IPS-11a (cell line): ENCODE data around the gene CEP55.
"Not testable (repeated sequence)": the region's sequence is repeated elsewhere in the genome, so short reads cannot be mapped to it uniquely, and the experiment has no call there.

Experiments used
- H3K4me3 ChIP-seq: one replicate; pipeline ENCODE4 v1.5.1; 2013; ENCODE audit warnings: low read depth, low read length, control low read depth

The CEP55 gene

DNA sequence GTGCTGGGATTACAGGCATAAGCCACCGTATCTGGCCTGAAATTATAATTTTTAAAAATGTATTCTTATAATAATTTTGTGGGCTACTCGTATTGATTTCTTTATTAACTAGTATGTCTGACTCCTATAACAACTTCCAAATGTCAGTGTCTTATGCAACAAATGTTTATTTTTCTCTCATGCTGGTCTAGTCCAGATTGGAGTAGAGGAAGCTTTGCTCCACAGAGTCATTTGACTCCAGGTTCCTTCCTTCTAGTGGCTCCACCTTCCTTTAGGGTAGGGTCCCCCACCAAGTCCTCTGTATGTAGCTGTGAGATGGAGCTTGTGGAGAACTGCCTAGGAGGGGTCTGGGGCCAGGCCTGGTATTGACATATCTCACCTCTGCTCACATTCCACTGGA lies 8.7 kb downstream of the CEP55 start:
- H3K4me3 ChIP-seq: no peak overlapping the region

DNA sequence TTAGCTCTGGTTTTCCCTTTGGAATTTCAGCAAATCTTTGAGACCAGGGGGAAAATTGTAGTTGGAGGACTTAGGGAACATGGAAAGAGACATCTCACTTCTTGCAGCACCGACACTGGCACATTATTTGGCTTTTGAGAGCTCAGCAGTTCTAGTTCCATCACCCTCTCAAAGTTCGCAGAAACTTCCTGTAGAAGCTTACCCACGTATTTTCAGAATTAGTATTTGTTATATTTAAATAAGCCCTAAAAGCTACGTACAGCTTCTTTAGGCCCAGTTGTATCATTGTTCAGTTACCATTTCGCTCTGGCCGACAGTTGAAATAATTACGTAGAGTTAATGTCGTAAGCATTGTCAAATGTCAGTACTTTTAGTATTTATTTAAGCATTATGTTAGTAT lies 13.4 kb downstream of the CEP55 start:
- H3K4me3 ChIP-seq: no peak overlapping the region

DNA sequence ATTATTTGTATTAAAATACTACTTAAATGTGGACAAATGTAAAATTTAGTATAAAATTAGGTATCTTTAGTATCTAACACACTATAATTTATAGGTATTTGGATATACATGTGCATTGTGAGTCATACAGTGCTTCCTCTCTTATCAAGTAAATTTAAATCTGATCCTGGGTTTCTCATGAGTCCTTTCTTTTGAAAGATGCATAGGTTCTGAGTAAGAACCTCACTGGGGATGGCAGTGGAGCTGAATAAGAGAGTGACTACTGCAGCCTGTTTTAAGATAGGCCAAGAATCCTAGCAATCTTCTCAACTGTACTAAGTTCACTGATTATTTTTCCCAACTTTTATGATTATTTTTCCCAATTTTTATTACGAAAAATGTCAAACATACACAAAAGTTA lies 16.2 kb downstream of the CEP55 start:
- H3K4me3 ChIP-seq: no peak overlapping the region

DNA sequence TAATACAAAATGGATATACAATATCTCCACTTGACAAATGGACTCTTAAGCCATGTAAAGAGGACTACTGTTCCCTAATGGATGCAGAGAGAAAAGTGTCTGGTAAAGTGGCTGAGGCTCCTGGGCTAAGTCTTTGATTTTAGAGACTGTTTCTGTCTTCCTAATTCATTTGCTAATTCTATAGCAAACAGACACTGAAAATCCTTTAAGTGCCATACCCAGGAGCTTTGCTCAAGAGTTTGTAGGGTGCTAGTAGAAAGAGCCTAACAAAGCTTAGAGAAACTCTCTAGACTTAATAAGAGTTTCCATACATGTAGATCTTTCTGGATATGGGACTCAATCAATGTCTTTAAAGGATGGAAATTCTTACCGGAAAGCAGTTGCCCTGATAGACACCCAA lies 16.7 kb downstream of the CEP55 start:
- H3K4me3 ChIP-seq: no peak overlapping the region

DNA sequence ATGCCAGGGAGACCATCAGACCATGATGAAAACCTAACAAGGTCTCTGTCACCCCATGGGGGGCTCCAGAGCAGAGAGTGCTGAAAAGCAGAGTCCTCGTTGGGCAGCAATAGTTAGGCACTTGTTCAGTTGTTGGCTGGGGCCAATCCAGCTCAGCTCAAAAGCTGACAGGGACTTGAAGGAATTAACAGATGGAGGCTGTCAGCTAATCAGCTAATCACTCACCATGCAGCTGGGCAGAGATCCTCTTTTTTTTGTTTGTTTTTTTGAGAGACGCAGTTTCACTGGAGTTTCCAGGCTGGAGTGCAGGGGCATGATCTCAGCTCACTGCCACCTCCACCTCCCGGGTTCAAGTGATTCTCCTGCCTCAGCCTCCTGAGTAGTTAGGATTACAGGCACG lies 18.1 kb downstream of the CEP55 start:
- H3K4me3 ChIP-seq: no peak overlapping the region

DNA sequence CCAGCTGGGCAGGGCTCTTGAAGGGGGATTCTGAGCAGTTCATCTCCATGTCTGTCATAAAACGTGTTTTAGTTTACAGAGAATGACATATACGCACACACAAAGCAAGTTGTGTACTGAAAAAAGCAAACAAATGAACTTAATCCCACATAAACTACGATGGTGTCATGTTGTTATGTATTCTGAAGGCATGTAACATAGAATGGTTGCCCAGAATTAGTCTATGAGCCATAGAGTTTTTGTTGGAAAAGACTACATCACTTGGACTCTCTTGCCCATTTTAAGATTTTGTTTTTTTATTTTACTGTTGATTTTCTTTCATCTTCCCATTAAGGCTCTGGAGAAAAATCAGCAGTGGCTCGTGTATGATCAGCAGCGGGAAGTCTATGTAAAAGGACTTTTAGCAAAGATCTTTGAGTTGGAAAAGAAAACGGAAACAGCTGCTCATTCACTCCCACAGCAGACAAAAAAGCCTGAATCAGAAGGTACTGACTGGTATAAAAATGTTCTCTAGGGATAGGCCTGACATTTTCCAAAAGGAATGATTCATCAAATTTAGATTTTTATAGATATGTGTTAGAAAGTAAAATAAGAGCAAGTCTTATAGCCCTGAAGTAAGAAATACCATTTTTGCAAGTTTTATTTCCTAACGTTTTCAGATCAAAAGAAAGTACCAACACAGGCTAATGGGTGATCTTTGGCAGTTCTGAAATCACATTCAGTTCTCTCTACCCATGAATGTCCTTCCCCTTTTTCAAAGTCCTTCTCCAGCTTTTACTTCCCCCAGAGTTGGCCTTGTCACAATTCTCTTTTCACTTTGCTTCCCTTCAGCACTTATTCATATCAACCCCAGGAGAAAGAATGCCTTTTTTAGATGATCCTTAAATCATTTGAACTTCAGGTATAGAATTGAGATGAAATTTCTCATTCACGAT lies 18.9 kb downstream of the CEP55 start:
- H3K4me3 ChIP-seq: no peak overlapping the region

DNA sequence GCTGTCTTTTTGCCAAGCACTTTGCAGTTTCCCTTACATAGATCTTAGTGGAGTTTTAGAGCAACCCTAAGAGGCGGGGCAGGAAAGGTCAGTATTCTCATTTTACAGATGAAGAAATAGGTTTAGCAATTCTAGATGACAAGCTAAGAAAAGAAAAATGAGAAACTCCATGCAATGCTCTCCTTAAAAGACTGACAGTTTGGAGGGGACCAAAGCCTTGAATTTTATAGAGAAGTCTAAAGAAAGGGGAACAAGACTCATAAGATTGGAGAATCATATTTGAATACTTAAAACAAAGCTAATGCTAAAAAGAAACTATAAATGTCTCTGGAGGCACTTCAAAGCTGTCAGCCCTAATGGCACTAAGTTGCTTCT lies 19.6 kb downstream of the CEP55 start:
- no peak overlapping the region for H3K4me3 ChIP-seq

DNA sequence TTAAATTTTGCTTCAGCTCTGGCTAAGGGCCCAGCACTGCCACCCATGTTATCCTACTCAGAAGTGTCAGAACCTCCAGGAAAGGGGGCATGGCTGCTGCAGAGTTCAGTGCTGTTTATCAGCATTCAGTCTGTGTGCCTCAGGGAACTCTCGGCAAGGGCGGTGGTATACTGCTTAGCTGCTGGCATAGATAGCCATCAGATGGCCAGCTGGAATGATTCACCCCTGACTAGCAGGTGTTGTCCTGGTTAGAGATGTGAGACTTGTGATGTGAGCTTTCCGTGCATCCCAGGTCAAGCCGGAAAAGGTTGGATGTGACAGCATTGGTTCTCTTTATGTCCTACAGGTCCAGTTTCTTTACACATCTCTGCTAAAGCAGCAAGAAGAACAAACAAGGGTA lies 22.1 kb downstream of the CEP55 start:
- H3K4me3 ChIP-seq: no peak overlapping the region

DNA sequence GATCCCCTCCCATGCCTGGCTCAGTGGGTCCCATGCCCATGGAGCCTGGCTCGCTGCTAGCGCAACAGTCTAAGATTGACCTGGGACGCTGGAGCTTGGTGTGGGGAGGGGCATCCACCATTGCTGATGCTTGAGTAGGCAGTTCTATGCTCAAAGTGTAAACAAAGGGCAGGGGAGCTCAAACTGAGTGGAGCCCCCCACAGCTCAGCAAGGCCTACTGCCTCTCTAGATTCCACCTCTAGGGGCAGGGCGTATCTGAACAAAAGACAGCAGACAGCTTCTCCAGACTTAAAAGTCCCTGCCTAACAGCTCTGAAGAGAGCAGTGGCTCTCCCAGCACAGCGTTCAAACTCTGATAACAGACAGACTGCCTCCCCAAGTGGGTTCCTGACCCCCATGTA lies 38.9 kb downstream of the CEP55 start:
- H3K4me3 ChIP-seq: no peak overlapping the region

DNA sequence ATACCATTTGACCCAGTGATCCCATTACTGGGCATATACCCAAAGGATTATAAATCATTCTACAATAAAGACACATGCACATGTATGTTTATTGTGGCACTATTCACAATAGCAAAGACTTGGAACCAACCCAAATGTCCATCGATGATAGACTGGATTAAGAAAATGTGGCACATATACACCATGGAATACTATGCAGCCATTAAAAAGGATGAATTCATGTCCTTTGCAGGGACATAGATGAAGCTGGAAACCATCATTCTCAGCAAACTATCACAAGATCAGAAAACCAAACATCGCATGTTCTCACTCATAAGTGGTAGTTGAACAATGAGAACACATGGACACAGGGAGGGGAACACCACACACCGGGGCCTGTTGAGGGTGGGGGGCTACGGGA lies 44.5 kb downstream of the CEP55 start:
- H3K4me3 ChIP-seq: not testable (repeated sequence)

DNA sequence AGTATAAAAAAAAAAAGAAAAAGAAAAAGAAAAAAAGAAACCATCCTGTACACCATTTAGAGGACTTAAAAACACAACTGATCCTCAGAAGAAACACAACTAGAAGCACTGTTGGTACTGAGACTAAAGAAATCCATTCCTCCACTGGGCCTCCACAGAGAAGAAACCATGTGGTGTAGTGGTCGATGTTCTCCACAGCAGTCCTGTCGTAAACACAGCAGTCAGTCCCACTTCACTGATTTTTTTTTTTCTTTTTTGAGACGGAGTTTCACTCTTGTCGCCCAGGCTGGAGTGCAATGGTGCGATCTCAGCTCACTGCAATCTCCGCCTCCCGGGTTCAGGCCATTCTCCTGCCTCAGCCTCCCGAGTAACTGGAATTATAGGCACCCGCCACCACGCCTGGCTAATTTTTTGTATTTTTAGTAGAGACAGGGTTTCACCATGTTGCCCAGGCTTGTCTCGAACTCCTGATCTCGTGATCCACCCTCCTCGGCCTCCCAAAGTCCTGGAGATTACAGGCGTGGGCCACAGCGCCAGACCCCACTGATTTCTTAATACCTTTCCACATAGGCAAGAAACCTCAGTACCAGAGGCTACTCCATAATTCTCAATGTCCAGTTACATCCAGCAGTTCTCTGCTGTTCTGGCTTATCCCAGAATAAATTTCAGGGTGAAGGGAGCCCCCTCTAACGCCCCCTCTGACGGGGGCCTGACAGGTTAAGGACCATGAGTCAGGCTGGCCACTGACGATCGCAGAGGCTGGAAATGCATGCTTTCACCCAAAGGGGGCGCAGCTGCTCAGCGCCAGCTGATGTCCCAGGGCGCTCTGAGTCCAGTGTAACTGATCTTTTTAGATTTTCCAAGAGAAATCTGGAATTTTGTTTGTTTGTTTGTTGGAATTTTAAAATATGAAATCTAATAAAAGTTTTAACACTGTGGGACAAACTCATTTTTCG lies 45.3 kb downstream of the CEP55 start:
- H3K4me3 ChIP-seq: no peak overlapping the region

DNA sequence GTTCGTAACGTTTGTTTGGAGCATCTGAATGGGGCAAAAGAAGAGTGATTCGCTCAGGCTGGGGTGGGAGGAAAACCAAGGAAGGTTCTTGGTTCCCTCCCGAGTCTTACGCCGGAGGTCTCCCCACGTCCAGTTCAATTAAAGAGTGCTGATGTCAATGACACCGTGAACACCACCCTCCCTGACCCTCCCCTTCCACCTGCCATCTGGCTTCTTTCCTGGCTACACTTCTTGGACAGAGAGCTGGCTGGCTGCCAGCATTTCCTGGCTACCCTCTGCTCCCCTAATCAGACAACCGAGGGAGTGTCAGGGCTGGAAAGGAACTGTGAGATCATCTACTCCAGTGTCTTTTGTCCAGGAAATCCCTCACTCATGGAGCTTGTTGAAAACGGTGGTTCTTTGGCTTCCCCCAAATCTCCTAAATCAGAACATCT lies 46.0 kb downstream of the CEP55 start:
- H3K4me3 ChIP-seq: no peak overlapping the region

DNA sequence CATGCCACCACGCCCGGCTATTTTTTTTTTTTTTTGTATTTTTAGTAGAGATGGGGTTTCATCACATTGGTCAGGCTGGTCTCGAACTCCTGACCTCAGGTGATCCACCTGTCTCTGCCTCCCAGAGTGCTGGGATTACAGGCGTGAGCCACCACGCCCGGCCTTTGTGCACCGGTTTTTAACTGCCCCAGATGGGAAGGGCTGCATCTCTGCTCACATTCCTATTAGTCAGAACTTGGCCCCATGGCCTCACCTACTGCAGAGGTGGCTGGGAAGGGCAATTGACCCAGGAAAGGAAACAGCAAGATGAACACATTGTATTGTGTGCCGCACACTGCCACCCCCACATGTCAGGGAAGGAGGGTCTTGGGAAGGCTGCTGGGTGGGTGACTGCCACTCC lies 50.6 kb downstream of the CEP55 start:
- not testable (repeated sequence) for H3K4me3 ChIP-seq

DNA sequence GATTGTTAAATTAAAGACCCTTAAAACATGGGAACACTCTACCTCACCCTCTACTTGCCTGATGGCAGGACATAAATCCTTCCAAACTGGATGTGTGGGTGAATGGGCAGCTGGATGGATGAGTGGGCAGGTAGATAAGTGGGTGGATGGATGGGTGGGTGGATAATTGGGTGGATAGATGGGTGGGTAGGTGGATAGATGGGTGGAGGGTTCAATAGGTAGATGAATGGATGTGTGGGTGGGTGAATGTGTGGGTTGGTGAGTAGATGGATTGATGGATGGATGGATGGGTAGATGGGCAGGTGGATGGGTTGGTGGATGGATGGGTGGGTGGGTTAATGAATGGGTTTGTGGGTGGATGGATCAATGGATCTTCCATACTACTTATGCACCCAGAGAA lies 51.1 kb downstream of the CEP55 start:
- no peak overlapping the region for H3K4me3 ChIP-seq

DNA sequence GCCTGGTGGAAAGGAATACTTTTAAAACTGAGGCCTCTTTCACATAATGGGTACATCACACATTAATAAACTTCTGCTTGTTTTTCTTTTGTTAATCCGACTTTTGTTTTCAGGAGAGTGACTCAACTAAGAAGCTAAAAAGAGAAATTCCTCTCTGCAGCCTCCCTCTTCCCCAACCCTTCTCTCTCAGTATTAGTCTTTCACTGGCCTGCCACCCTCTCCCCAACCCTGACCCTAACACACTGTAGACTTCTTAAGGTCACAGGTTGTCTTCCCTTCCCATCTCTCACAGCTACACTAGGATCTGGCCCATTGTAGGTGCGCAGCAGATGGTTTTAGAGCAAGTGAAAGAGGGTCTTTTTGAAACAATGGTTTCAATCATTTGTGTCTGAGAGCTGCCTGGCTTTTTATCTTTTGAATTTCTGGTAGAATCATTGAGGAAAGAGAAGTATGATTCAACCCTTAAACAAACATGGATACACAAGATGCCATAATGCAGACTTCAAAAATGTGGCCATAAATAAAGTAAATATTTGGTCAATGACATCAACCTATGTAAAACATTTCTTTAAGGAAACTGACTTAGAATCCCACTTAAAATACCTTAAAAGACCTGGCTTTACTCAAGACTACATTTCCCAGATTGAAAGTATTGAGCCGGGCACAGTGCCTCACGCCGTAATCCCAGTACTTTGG lies 52.1 kb downstream of the CEP55 start:
- no peak overlapping the region for H3K4me3 ChIP-seq

DNA sequence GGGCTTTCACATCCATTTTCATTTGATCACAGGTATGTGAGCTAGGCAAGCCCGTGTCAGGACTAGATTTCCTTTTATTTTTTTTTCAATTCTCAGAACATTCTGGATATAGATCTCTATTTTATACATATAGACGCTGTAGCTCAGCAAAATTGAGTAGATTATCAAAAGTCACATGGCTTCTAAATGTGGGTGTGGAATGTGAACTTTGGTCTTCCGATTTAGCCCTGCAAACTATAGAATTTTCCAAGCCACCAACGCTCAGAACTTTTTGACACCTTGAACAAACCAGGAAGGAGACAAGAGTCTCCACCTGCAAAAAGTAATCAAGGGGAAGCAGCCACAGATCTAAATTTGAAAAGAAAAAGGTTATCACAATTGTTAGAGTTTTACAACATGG lies 54.2 kb downstream of the CEP55 start:
- H3K4me3 ChIP-seq: no peak overlapping the region

DNA sequence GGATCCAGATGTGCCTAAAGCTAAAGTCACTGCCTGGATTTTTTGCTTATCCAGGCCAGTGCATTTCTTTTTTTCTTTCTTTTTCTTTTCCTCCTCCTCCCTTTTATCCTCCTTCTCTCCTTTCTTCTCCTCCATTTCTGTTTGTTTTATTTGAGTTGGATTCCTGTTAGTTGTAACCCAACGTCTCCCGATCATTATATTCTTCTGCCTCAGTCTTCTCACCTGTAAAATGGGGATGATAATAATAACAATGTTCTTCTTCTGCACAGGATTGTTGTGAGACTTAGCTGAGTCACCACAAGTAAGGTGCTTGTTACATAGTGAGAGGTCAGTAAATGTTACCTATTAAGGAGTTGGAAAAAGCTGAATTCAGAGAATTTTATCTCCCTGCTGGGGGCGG lies 56.4 kb downstream of the CEP55 start:
- H3K4me3 ChIP-seq: no peak overlapping the region

DNA sequence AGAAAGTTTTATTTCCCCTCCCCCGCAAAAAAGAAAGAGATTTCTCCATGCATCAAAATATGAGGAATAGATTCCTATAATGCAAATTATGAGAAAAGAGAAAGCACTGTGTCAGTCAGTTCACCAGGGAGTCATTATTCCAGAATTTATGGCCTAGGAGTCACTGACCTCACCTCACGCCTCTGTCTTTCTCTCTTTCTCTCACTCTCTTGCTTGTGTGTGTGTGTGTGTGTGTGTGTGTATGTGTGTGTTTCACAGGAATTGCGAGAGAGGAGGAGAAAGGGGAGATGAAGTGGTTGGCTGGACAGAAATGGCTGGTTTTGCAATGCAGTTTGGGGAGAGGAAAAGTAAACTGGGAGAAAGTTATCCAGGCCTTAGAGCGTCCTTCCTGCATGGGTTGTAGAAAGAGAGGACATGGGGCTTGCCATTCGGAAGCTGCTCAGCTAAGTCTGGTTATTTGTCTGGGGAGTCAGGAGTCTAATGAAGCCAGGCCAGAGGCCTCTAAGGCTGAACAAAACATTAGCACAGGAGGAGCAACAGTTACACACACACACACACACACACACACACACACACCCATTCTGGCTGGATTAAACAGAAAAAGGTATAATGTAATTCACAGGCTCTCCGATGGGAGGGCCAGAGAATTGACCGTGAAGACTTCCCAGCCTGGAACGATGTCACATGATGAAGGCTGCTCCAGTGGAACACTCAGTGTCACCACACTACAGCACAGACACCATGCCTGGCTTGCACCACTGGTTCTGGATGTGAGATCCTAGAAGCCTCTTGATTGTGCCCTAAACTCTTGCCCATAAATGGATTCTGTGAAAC lies 57.3 kb downstream of the CEP55 start:
- H3K4me3 ChIP-seq: no peak overlapping the region

DNA sequence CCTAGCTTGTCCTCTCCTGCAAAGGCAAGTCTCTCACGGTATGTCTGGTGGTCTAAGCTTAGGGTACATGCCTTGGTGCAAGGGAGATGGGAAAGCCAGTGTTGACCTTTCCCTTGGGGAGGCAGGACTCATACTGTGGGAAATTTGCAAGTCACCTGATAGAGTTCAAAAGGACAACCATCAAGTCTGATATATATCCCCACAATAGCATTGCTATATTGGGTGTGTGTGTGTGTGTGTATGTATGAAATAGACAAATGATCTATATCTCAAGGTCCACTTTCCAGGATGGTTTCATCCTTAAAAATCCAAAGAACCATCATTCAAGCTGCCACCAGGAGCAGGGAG lies 57.9 kb downstream of the CEP55 start:
- H3K4me3 ChIP-seq: no peak overlapping the region

DNA sequence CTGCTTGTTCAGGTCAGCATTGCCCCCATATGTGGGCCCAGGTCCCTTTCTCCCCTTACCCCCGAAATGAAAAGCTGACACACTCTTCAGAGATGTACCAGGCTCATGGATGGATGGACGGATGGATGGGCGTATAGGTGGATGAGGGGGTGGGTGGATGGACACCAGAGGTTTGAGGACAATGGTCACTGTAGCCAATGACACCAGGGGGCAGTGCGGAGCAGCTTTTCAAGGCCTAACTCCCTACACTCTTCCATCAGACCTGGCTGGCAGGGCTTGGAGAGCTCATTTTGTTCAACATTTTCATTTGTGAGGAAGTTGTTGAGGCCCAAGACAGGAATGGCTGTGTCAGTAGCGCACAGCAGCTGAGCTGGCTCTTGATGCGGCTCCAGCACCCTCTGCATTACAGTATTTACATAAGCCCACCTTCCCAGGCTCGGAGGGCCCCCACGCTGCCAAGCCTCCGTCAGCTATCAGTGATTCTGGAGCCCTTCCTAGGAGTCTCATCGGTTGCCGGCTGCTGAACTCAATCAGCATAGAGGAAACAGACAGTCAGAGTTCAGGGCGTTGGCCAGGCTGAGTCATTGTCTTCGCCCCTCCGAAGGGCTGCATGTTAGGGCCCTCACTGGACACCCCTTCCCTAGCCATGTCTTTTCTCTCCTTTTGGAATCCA lies 58.5 kb downstream of the CEP55 start:
- no peak overlapping the region for H3K4me3 ChIP-seq
